ENCODE results near the gene DNMBP.

DNA sequence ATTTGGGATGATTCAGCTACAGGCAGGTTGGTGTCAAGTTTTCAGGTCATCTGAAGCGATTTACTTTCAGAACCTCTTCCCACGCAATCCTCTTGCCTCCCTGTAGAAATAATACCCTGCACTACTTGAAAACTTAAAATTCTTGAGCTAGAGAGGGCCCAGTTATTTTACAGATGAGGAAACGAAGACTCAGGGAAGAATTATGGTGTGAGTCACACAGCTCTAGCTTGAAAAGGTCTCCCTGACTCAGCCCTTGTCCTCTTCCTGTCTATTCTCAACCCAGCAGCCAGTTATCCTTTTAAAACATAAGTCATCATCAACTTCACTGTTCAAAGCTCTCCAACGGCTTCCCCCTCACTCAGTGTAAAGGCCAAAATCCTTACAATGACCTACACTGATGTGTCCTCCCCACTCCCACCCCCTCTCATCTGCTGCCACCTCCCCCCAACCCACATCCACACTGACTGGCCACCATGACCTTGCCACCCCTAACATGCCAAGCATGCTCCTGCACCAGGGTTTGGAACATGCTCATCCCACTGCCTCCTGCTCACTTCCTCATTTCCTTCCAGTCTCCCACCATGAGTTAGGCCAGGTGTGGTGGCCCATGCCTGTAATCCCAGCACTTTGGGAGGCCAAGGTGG lies 3.4 kb downstream of the DNMBP start:
- TF ChIP-seq SIN3A (IDR thresholded peaks at IDR 0.05; ENCODE audit: borderline replicate concordance, insufficient read depth, low read depth, low read length), result 0 out of 2 replicates have a peak, but pooled peaks have one; percentile 29
- TF ChIP-seq, protein P1, sequence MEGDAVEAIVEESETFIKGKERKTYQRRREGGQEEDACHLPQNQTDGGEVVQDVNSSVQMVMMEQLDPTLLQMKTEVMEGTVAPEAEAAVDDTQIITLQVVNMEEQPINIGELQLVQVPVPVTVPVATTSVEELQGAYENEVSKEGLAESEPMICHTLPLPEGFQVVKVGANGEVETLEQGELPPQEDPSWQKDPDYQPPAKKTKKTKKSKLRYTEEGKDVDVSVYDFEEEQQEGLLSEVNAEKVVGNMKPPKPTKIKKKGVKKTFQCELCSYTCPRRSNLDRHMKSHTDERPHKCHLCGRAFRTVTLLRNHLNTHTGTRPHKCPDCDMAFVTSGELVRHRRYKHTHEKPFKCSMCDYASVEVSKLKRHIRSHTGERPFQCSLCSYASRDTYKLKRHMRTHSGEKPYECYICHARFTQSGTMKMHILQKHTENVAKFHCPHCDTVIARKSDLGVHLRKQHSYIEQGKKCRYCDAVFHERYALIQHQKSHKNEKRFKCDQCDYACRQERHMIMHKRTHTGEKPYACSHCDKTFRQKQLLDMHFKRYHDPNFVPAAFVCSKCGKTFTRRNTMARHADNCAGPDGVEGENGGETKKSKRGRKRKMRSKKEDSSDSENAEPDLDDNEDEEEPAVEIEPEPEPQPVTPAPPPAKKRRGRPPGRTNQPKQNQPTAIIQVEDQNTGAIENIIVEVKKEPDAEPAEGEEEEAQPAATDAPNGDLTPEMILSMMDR (IDR thresholded peaks at IDR 0.05), result no peak

Data from Panc1 (cell line).